Tibial artery (tissue), 4 donors: Measurements from ENCODE around the gene WDTC1.

ENCODE experiments used
- DNase-seq, 2 donors: peaks; one replicate each; pipeline ENCODE4 v3.0.0-alpha.2; 2019
- H3K27ac ChIP-seq, 2 donors: fragments of 200-600 bp; sonication (generic) in 1 of 2; 1 replicate in 1 of 2; 2 replicates in 1 of 2; pipeline ENCODE4 v1.5.1; 2018 to 2019; ENCODE audit warnings: mild to moderate bottlenecking in 1 of 2
- H3K27me3 ChIP-seq, 2 donors: fragments of 200-600 bp; sonication (generic) in 1 of 2; one replicate each; pipeline versions ENCODE4 v1.5.1 to v1.6.0; 2016 to 2019
- H3K36me3 ChIP-seq, 3 donors: fragments of 200-600 bp; sonication (generic) in 2 of 3; one replicate each; pipeline ENCODE4 v1.5.1; 2016 to 2019; ENCODE audit warnings: mild to moderate bottlenecking in 2 of 3
- H3K4me1 ChIP-seq, 4 donors: fragments of 200-600 bp; sonication (generic) in 2 of 4; 1 replicate in 3 of 4; 2 replicates in 1 of 4; pipeline ENCODE4 v1.5.1; 2016 to 2019
- H3K4me3 ChIP-seq, 2 donors: fragments of 200-600 bp; sonication (generic) in 1 of 2; 1 replicate in 1 of 2; 2 replicates in 1 of 2; pipeline ENCODE4 v1.5.1; 2018 to 2019; ENCODE audit warnings: mild to moderate bottlenecking in 2 of 2
- H3K9me3 ChIP-seq, 3 donors: fragments of 200-600 bp; sonication (generic) in 1 of 3; one replicate each; pipeline ENCODE4 v1.5.1; 2016 to 2019
- intact Hi-C: fragments of 100-400 bp; cut with DNase I; formaldehyde crosslinking; loops from one replicate; pipeline ENCODE4 v1.15.0; 2023; ENCODE audit warnings: low total_unique reads
- TF ChIP-seq, protein P1 (sequence below), 2 experiments: fragments of 200-600 bp in 1 of 2; fragments of 450-650 bp in 1 of 2; IDR thresholded peaks; one replicate each; pipeline ENCODE4 v1.5.1; 2017 to 2019; ENCODE audit warnings: antibody characterized with exemption in 2 of 2, mild to moderate bottlenecking in 1 of 2, moderate library complexity in 1 of 2

The WDTC1 gene

DNA sequence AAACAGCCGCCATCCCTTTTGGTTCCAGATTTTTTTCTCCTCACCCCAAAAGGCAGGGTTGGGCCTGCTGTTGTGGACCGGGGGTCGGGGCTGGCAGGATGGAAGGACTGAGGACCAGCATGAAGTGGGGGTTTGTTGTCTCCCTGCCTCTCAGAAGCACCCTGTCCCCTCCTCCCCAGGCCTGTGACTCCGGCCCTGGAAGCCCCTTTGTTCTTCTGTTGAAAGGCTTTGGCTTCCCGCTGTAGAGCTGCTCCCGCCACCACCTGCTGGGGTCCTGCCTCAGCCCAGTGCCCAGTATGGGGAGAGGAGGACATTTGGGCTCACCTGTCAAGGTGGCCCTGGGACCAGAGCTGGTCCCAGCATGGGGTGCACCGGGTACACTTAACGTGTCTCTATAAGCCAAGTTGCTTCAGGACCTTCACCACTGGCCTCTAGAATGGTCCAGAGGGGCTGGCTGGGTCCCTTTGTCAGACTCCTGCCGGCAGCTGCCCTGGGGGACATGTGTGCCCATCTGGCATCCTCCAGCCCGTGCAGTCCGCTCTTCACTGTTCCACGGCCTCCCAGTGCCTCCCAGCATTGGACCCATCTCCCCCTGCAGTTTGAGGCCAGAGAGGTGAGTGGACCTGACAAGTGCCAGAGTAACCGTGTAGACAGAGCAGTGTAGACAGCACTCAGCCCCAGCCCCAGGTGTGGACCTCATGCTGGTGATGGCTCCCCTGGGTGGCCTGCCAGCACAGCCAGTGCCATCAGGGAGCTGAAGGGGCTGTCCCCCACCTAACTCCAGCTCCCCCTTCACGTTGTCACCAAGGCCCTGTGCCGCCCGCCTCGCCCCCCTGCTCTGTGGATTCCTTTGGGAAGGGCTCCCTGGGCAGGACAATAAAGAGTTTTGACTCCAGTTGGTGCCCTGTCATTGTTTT lies 101.3 kb downstream of the WDTC1 start:
- H3K9me3 ChIP-seq: no peaks in the 10 kb centered on the region
- no peak overlapping the region for H3K27ac ChIP-seq
- peaks cover 54 to 69% (median 60%) of the 10 kb centered on the region in 3 donors for H3K36me3 ChIP-seq
- intact Hi-C loops: no loop called here
- no peak for DNase-seq
- H3K4me1 ChIP-seq: no peaks in the 10 kb centered on the region
- H3K27me3 ChIP-seq: no peaks in the 10 kb centered on the region
- TF ChIP-seq, protein P1, sequence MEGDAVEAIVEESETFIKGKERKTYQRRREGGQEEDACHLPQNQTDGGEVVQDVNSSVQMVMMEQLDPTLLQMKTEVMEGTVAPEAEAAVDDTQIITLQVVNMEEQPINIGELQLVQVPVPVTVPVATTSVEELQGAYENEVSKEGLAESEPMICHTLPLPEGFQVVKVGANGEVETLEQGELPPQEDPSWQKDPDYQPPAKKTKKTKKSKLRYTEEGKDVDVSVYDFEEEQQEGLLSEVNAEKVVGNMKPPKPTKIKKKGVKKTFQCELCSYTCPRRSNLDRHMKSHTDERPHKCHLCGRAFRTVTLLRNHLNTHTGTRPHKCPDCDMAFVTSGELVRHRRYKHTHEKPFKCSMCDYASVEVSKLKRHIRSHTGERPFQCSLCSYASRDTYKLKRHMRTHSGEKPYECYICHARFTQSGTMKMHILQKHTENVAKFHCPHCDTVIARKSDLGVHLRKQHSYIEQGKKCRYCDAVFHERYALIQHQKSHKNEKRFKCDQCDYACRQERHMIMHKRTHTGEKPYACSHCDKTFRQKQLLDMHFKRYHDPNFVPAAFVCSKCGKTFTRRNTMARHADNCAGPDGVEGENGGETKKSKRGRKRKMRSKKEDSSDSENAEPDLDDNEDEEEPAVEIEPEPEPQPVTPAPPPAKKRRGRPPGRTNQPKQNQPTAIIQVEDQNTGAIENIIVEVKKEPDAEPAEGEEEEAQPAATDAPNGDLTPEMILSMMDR (IDR thresholded peaks at IDR 0.05): no peak
- H3K4me3 ChIP-seq: no peak overlapping the region

DNA sequence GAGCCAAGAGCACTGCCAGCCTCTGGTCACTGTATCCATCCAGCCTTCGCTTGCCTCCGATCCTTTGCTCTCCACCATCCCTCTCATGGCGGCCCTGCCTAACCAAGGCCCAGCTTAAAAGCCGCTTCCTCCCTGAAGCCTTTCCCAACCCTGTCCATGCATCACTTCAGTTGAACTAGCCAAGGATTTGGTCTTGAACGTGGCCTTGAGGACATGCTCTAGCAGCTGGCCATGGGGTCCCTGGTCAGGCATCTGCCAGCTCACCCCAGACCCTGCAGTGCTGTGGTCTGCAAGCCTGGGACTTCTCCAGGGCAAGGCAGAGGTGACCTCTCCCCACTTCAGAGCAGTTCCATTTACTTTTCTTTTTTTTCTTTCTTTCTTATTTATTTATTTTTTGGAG lies 102.3 kb downstream of the WDTC1 start:
- TF ChIP-seq, protein P1 (IDR thresholded peaks at IDR 0.05): no peak
- H3K27ac ChIP-seq: no peak overlapping the region
- no peaks in the 10 kb centered on the region for H3K9me3 ChIP-seq
- no peak overlapping the region for H3K4me3 ChIP-seq
- H3K4me1 ChIP-seq: no peaks in the 10 kb centered on the region
- intact Hi-C loops: no loop called here
- no peak for DNase-seq
- H3K27me3 ChIP-seq: no peaks in the 10 kb centered on the region
- peaks cover 46 to 59% (median 50%) of the 10 kb centered on the region in 3 donors for H3K36me3 ChIP-seq

DNA sequence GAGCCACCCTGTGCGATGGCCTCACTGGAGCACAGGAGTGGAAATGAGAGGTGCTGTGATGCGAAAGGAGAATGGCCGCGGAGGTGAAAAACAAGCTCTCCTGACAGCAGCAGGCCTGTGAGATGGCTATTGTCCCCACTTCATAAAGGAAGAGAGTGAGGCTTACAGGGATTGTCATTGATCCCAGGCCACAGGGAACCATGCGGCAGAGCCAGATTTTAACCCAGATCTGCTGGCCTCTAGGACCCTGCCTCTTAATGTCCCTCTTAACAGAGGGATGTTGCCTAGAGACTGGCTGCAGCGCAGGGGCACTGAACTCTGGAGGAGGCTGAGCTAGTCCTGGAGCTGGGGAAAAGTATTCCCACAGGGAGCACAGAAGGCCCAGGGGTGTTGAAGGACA lies 104.3 kb downstream of the WDTC1 start:
- TF ChIP-seq, protein P1 (IDR thresholded peaks at IDR 0.05): no peak
- Histone ChIP-seq H3K36me3 (peaks cover 32 to 39% (median 33%) of the 10 kb centered on the region in 3 donors), H3K9me3 (no peaks in the 10 kb centered on the region), H3K4me3 (no peak overlapping the region), H3K27me3 (no peaks in the 10 kb centered on the region), H3K27ac (no peak overlapping the region), H3K4me1 (no peaks in the 10 kb centered on the region)
- intact Hi-C loops: no loop called here
- DNase-seq: no peak

DNA sequence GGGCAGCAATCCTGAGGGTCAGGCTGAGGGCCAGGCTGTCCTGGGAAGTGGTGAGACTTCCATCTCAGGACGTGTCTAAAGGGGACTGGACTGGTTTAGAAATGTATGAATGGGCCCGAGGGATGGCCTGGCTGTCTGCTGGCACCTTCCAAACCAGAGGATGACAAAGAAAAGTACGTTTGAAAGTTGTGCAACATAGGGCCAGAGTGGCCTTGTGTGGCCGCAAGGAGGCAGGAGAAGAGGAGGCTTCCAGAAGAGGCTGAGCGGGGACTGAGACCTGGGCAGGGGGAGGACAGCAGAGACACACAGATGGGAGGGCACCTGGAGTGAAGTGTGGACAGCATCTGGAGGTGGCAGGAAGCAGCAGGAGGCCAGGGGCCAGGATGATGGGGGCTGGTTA lies 104.8 kb downstream of the WDTC1 start:
- H3K9me3 ChIP-seq: no peaks in the 10 kb centered on the region
- H3K27me3 ChIP-seq: no peaks in the 10 kb centered on the region
- H3K4me3 ChIP-seq: no peak overlapping the region
- H3K4me1 ChIP-seq: no peaks in the 10 kb centered on the region
- TF ChIP-seq, protein P1 (IDR thresholded peaks at IDR 0.05): no peak
- intact Hi-C loops: no loop called here
- H3K36me3 ChIP-seq: peaks cover 27 to 34% (median 28%) of the 10 kb centered on the region in 3 donors
- no peak overlapping the region for H3K27ac ChIP-seq
- DNase-seq: no peak

DNA sequence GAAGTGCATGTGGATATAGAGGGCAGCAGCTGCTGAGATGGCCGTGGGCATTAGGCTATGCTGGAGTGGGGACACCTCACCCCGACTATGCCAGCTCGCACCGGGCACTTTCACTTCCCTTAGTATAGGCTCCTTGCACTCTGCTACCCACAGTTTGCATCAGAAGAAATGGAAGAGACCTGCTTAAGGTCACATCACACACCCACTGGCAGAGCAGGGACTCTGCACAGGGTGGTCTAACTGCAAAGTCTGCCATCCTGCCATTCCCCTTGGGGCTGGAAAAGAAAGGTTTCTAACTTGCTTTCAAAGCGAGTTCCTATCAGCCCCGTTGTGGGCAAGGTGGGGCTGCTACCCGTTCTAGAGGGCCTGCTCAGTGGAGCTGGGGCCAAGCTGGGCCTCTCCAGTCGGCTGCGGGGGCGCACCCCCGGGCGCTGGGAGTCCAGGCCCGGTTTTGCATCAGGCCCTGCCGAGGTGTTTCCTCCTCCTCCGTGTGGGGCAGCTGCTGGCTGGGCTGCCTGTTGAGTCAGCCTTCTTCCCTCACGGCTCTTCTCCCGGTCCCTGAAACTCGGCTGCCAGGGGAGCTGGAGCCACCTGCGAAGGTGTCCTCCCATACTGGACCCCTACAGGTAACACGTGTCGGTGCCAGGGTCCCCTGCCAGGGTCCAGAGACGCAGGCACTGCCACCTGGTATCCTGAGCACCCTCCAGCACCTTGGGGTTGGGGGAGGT lies 107.3 kb downstream of the WDTC1 start, which contains the start of gene SYTL1:
SYTL1 (plus strand) TSS at position 498 of the 728 bp plus-strand sequence. CDS start 3,313 bp downstream, outside the sequence.
- no peak for DNase-seq
- Histone ChIP-seq H3K27ac (no peak within 1 kb of the TSS), H3K4me3 (no peak within 1 kb of the TSS), H3K36me3 (peaks cover 2 to 10% (median 3%) of the 10 kb centered on the region in 3 donors), H3K9me3 (no peaks in the 10 kb centered on the region), H3K4me1 (no peaks in the 10 kb centered on the region), H3K27me3 (no peaks in the 10 kb centered on the region)
- intact Hi-C loops: no loop called here
- TF ChIP-seq, protein P1 (IDR thresholded peaks at IDR 0.05): no peak
